WTC11 (cell line): ENCODE data around the gene DYSF. TPM values are rescaled to one million over a fixed set of nuclear protein-coding genes. Genes with fewer than 3 reads are reported as not detected.

Experiments used
- ATAC-seq: fragments of 200-7000 bp; cut with Tn5 transposase; 2 replicates; pipeline ENCODE4 v1.10.0; 2021; ENCODE audit warnings: mild to moderate bottlenecking, moderate library complexity
- CTCF ChIA-PET: fragments of 300-600 bp; sonication (Branson Sonifier 250); formaldehyde crosslinking; loops from one replicate; lab custom pipeline; 2021; ENCODE audit warnings: antibody characterized with exemption; lab: Charles Lee
- POLR2A ChIA-PET: fragments of 350-600 bp; sonication (Branson Sonifier 250); formaldehyde crosslinking; loops from one replicate; lab custom pipeline; 2021; ENCODE audit warnings: antibody characterized with exemption; lab: Charles Lee
- DNase-seq: peaks from one replicate; pipeline ENCODE4 v3.0.0; 2021; ENCODE audit warnings: low spot score
- H3K27ac Mint-ChIP-seq: 2 replicates; pipeline ENCODE4 v1.8.0; 2021; ENCODE audit warnings: mixed read lengths
- H3K27me3 Mint-ChIP-seq: 2 replicates; pipeline ENCODE4 v1.8.0; 2021; ENCODE audit warnings: low read depth, mild to moderate bottlenecking, moderate library complexity, mixed read lengths
- H3K36me3 Mint-ChIP-seq: 2 replicates; pipeline ENCODE4 v1.8.0; 2021; ENCODE audit warnings: mixed read lengths
- H3K4me1 Mint-ChIP-seq: 2 replicates; pipeline ENCODE4 v1.8.0; 2022; ENCODE audit warnings: mixed read lengths
- H3K4me3 Mint-ChIP-seq: 2 replicates; pipeline ENCODE4 v1.8.0; 2021; ENCODE audit warnings: mild to moderate bottlenecking, moderate library complexity, mixed read lengths
- H3K9me3 Mint-ChIP-seq: 2 replicates; pipeline ENCODE4 v1.8.0; 2021; ENCODE audit warnings: mixed read lengths
- ARID4B ChIP-seq: sonication (generic); formaldehyde crosslinking; IDR thresholded peaks from 2 replicates; pipeline ENCODE4 v1.8.0; 2023; ENCODE audit warnings: missing genetic modification reagents, mild to moderate bottlenecking, borderline replicate concordance
- CBFB ChIP-seq: sonication (generic); formaldehyde crosslinking; IDR thresholded peaks from 2 replicates; pipeline ENCODE4 v1.8.1; 2022; ENCODE audit warnings: mild to moderate bottlenecking, low read depth, missing genetic modification reagents
- FOXP1 ChIP-seq: sonication (generic); formaldehyde crosslinking; IDR thresholded peaks from 2 replicates; pipeline ENCODE4 v1.8.0; 2022; ENCODE audit warnings: missing genetic modification reagents, mild to moderate bottlenecking, moderate library complexity, borderline replicate concordance
- GABPB1 ChIP-seq: sonication (generic); formaldehyde crosslinking; IDR thresholded peaks from 2 replicates; pipeline ENCODE4 v1.8.1; 2023; ENCODE audit warnings: mild to moderate bottlenecking, missing genetic modification reagents
- JAZF1 ChIP-seq: fragments of 250-450 bp; sonication (Bioruptor Pico); IDR thresholded peaks from 2 replicates; pipeline ENCODE4 v1.9.0; 2021; ENCODE audit warnings: moderate library complexity, mild to moderate bottlenecking, inconsistent platforms
- NR3C1 ChIP-seq: sonication (generic); formaldehyde crosslinking; conservative IDR thresholded peaks from 2 replicates; pipeline ENCODE4 v1.8.1; 2023; ENCODE audit warnings: low read depth, mild to moderate bottlenecking, missing genetic modification reagents
- PRDM15 ChIP-seq: sonication (generic); formaldehyde crosslinking; IDR thresholded peaks from 2 replicates; pipeline ENCODE4 v1.8.0; 2022; ENCODE audit warnings: missing genetic modification reagents
- PRRX2 ChIP-seq: fragments of 250-450 bp; sonication (Bioruptor Pico); IDR thresholded peaks from 2 replicates; pipeline ENCODE4 v1.8.0; 2021; ENCODE audit warnings: mild to moderate bottlenecking
- SMAD3 ChIP-seq: sonication (generic); formaldehyde crosslinking; IDR thresholded peaks from 2 replicates; pipeline ENCODE4 v1.8.0; 2022; ENCODE audit warnings: missing genetic modification reagents, mild to moderate bottlenecking, borderline replicate concordance
- TEAD1 ChIP-seq: sonication (generic); formaldehyde crosslinking; IDR thresholded peaks from 2 replicates; pipeline ENCODE4 v1.8.0; 2022; ENCODE audit warnings: mild to moderate bottlenecking, missing genetic modification reagents
- USF1 ChIP-seq: sonication (generic); formaldehyde crosslinking; IDR thresholded peaks from 2 replicates; pipeline ENCODE4 v1.8.0; 2022; ENCODE audit warnings: mild to moderate bottlenecking, missing genetic modification reagents
- ZNF138 ChIP-seq: sonication (generic); formaldehyde crosslinking; conservative IDR thresholded peaks from 2 replicates; pipeline ENCODE4 v1.8.1; 2022; ENCODE audit warnings: mild to moderate bottlenecking, moderate library complexity, missing genetic modification reagents
- ZNF232 ChIP-seq: sonication (generic); formaldehyde crosslinking; IDR thresholded peaks from 2 replicates; pipeline ENCODE4 v1.8.0; 2022; ENCODE audit warnings: mild to moderate bottlenecking, missing genetic modification reagents
- ZNF423 ChIP-seq: fragments of 250-450 bp; sonication (Bioruptor Pico); IDR thresholded peaks from 2 replicates; pipeline ENCODE4 v2.1.2; 2022; ENCODE audit warnings: mild to moderate bottlenecking, moderate library complexity
- total RNA-seq: library from RNA; stranded (reverse); gene quantifications from 3 replicates; pipeline ENCODE4 v1.2.3, GENCODE V29; 2021
- TF ChIP-seq, protein P1 (sequence below): sonication (generic); formaldehyde crosslinking; IDR thresholded peaks from 2 replicates; pipeline ENCODE4 v1.8.1; 2022; ENCODE audit warnings: missing genetic modification reagents, borderline replicate concordance
- TF ChIP-seq, protein P2 (sequence below): sonication (generic); formaldehyde crosslinking; IDR thresholded peaks from 2 replicates; pipeline ENCODE4 v1.8.0; 2022; ENCODE audit warnings: mild to moderate bottlenecking, missing genetic modification reagents
- TF ChIP-seq, protein P3 (sequence below): sonication (generic); formaldehyde crosslinking; IDR thresholded peaks from 2 replicates; pipeline ENCODE4 v1.8.1; 2023; ENCODE audit warnings: mild to moderate bottlenecking, missing genetic modification reagents, moderate library complexity

Gene DYSF
- total RNA-seq, 1 experiment from 2014 or later = 14.8 TPM

DNA sequence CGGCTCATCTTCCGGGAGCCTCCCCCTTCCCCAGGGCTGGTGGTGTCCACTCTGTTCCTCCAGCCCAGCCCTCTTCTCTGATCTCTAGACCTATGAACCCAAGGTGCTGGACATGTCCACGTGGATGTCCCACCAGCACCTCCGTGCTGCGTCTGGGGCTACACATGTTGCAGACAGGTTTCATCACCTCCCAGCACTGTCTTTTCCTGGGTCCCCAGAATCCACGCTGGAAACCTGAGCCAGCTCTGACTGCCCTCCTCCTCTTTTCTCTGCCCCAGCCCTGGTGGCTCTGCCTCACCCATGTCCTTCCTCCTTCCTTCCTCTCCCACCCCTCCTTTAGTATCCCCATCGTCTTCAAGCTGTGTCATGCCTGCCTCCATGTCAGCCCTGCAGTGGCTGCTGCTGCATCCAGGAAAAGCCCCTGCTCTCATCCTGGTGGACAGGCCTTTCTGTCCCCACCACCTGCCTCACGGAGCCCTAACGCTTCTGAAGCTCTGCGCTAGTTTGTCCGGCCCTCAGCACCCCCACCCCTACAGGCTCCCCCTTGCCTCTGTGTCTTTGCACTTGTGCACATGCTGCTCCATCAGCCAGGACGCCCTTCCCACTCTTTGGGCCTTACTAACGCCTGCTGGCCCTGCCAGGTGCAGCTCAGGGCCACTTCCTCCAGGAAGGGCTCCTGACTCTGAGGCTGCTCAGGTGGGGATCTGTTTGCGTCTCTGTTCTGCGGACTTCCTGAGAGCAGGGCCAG, 105.9 kb downstream of the DYSF start:
- Mint-ChIP-seq H3K9me3 (no peaks in the 10 kb centered on the region), H3K36me3 (no peaks in the 10 kb centered on the region), H3K27me3 (no peaks in the 10 kb centered on the region), H3K4me3 (no peak overlapping the region), H3K4me1 (peaks cover 16% of the 10 kb centered on the region), H3K27ac (peak overlapping the region; percentile 41; the same call in 1 of the 2 replicates)
- ChIA-PET POLR2A (no interaction called here), CTCF (interaction anchor here (1.2 to 2.3 kb wide), 4 partner anchors 31 to 365 kb away, joined by 3 to 8 read pairs (median 5); no protein-coding TSS in a partner anchor)
- DNase-seq (no peak), ATAC-seq (no peak)
- TF ChIP-seq ZNF138 = no peak
- TF ChIP-seq ZNF232 (CRISPR knock-in tag) = no peak
- no peak for TF ChIP-seq PRDM15 (CRISPR knock-in tag)
- TF ChIP-seq JAZF1 (CRISPR knock-in tag) = no peak
- TF ChIP-seq PRRX2 (CRISPR knock-in tag) = no peak
- peak; percentile 99 for TF ChIP-seq GABPB1 (CRISPR knock-in tag)
- no peak for TF ChIP-seq SMAD3 (CRISPR knock-in tag)
- TF ChIP-seq, protein P1, sequence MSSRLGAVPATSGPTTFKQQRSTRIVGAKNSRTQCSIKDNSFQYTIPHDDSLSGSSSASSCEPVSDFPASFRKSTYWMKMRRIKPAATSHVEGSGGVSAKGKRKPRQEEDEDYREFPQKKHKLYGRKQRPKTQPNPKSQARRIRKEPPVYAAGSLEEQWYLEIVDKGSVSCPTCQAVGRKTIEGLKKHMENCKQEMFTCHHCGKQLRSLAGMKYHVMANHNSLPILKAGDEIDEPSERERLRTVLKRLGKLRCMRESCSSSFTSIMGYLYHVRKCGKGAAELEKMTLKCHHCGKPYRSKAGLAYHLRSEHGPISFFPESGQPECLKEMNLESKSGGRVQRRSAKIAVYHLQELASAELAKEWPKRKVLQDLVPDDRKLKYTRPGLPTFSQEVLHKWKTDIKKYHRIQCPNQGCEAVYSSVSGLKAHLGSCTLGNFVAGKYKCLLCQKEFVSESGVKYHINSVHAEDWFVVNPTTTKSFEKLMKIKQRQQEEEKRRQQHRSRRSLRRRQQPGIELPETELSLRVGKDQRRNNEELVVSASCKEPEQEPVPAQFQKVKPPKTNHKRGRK (CRISPR knock-in tag) = no peak
- TF ChIP-seq, protein P2, sequence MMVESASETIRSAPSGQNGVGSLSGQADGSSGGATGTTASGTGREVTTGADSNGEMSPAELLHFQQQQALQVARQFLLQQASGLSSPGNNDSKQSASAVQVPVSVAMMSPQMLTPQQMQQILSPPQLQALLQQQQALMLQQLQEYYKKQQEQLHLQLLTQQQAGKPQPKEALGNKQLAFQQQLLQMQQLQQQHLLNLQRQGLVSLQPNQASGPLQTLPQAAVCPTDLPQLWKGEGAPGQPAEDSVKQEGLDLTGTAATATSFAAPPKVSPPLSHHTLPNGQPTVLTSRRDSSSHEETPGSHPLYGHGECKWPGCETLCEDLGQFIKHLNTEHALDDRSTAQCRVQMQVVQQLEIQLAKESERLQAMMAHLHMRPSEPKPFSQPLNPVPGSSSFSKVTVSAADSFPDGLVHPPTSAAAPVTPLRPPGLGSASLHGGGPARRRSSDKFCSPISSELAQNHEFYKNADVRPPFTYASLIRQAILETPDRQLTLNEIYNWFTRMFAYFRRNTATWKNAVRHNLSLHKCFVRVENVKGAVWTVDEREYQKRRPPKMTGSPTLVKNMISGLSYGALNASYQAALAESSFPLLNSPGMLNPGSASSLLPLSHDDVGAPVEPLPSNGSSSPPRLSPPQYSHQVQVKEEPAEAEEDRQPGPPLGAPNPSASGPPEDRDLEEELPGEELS (CRISPR knock-in tag) = no peak

DNA sequence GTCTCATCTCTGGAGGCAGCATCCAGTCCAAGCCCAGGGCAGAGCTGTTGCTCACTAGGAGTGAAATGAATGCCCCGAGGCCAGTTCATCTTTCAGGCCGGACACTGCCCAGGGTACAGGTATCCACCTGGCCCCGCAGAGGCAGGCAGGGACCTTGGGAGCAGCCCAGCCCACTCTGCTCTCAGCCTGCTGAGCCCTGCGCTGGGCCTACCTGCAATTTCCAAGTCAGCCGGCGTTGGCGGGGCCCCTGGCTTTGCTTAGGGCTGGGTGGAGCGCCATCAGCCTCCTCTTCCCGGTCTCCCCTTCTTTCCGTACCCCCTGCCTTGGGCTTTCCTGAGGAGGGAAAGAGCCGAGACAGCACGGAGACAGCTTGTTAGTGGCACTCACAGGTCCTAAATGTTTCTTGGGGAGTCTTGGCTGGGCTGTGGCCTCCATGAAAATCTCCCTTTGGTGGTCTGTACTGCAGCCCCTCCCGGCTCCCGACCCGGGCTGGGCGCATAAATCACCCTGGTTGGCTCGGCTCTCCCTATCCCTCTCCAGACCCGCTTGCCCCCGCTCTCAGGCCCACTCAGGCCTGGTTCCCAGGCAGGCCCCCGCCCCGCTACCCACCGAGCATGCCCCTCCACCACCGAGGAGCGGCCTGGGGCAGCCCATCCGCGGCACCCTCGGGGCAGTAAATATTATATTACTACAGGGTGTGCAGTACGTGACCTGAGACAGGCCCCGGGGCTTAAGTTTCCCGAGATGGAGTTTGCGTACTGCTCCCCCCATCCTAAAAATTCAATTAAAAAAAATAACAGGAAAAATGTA, 106.7 kb downstream of the DYSF start:
- ATAC-seq = no peak; the same call in 1 of the 2 replicates
- CTCF ChIA-PET = interaction anchor here (1.2 to 1.9 kb wide), 3 partner anchors 13 to 364 kb away, joined by 3 to 8 read pairs (median 4); no protein-coding TSS in a partner anchor

More for the DNA sequence above, 106.7 kb downstream of the DYSF start:
- TF ChIP-seq CBFB (CRISPR knock-in tag) (no peak), NR3C1 (CRISPR knock-in tag) (no peak), ZNF423 (CRISPR knock-in tag) (no peak), TEAD1 (CRISPR knock-in tag) (no peak), ARID4B (CRISPR knock-in tag) (no peak), FOXP1 (CRISPR knock-in tag) (no peak), USF1 (CRISPR knock-in tag) (no peak)
- TF ChIP-seq, protein P3, sequence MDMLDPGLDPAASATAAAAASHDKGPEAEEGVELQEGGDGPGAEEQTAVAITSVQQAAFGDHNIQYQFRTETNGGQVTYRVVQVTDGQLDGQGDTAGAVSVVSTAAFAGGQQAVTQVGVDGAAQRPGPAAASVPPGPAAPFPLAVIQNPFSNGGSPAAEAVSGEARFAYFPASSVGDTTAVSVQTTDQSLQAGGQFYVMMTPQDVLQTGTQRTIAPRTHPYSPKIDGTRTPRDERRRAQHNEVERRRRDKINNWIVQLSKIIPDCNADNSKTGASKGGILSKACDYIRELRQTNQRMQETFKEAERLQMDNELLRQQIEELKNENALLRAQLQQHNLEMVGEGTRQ (CRISPR knock-in tag) = no peak
- POLR2A ChIA-PET = no interaction called here
- Mint-ChIP-seq H3K27me3 (no peaks in the 10 kb centered on the region), H3K27ac (no peak overlapping the region), H3K9me3 (no peaks in the 10 kb centered on the region), H3K36me3 (no peaks in the 10 kb centered on the region), H3K4me3 (no peak overlapping the region), H3K4me1 (peaks cover 16% of the 10 kb centered on the region)
- no peak for DNase-seq
